CD4-positive, alpha-beta T cell treated with Interleukin-6 at 100 ng/mL for 8 hours (primary cell): ENCODE results near the gene SEC31A.
"Not testable (repeated sequence)": the region's sequence is repeated elsewhere in the genome, so short reads cannot be mapped to it uniquely, and the experiment has no call there.

ENCODE experiments used
- DNase-seq: peaks from one replicate; pipeline ENCODE4 v3.0.0-alpha.2; 2020; ENCODE audit warnings: mixed read lengths, low spot score

The SEC31A gene

GRCh38 chr4:82892467-82892802, 1.5 kb upstream of the SEC31A start:
- no peak for DNase-seq

- DNase-seq, result no peak
These were observed 934 bp upstream of the SEC31A start for GRCh38 chr4:82891707-82892466.

- no peak for DNase-seq
These were observed 439 bp downstream of the SEC31A start for GRCh38 chr4:82890528-82890900.

- DNase-seq, result no peak
These were observed 1.7 kb downstream of the SEC31A start for GRCh38 chr4:82889287-82889686.

- DNase-seq, result no peak
These were observed 4.6 kb downstream of the SEC31A start for GRCh38 chr4:82886147-82886942.

GRCh38 chr4:82885410-82885809, 5.5 kb downstream of the SEC31A start:
- DNase-seq, result no peak

GRCh38 chr4:82868572-82868971, 22.4 kb downstream of the SEC31A start:
- no peak for DNase-seq

GRCh38 chr4:82866706-82867385, 24.1 kb downstream of the SEC31A start:
- no peak for DNase-seq

GRCh38 chr4:82866033-82866432, 24.9 kb downstream of the SEC31A start:
- DNase-seq, result not testable (repeated sequence)

GRCh38 chr4:82865592-82865991, 25.4 kb downstream of the SEC31A start:
- peak; percentile 15 for DNase-seq

GRCh38 chr4:82864336-82864979, 26.5 kb downstream of the SEC31A start:
- DNase-seq, result no peak

GRCh38 chr4:82861529-82861928, 29.4 kb downstream of the SEC31A start:
- DNase-seq, result no peak

GRCh38 chr4:82860487-82860886, 30.5 kb downstream of the SEC31A start:
- DNase-seq, result not testable (repeated sequence)

GRCh38 chr4:82852751-82853285, 38.1 kb downstream of the SEC31A start:
- DNase-seq, result no peak

GRCh38 chr4:82851885-82852750, 38.8 kb downstream of the SEC31A start:
- peak; percentile 11 for DNase-seq

- DNase-seq, result no peak
These were observed 39.6 kb downstream of the SEC31A start for GRCh38 chr4:82851318-82851717.

- no peak for DNase-seq
These were observed 40.3 kb downstream of the SEC31A start for GRCh38 chr4:82850684-82851083.

- no peak for DNase-seq
These were observed 42.2 kb downstream of the SEC31A start for GRCh38 chr4:82848706-82849105.

- no peak for DNase-seq
These were observed 48.4 kb downstream of the SEC31A start for GRCh38 chr4:82842593-82842992.

- no peak for DNase-seq
These were observed 51.3 kb downstream of the SEC31A start for GRCh38 chr4:82839624-82840023.

GRCh38 chr4:82833696-82834313, 57.1 kb downstream of the SEC31A start:
- no peak for DNase-seq
